Stimulated activated CD4-positive, alpha-beta T cell treated with anti-CD3 and anti-CD28 coated beads, Interleukin-12 subunit alpha, Interleukin-12 subunit beta, amount 100 ng/mL, for 24 hours (primary cell): Measurements from ENCODE around the gene CELF4.

Experiments
- DNase-seq, 2 experiments: peaks; one replicate each; pipeline ENCODE4 v3.0.0-alpha.2; 2020; ENCODE audit warnings: low read depth in 2 of 2

The CELF4 gene

DNA sequence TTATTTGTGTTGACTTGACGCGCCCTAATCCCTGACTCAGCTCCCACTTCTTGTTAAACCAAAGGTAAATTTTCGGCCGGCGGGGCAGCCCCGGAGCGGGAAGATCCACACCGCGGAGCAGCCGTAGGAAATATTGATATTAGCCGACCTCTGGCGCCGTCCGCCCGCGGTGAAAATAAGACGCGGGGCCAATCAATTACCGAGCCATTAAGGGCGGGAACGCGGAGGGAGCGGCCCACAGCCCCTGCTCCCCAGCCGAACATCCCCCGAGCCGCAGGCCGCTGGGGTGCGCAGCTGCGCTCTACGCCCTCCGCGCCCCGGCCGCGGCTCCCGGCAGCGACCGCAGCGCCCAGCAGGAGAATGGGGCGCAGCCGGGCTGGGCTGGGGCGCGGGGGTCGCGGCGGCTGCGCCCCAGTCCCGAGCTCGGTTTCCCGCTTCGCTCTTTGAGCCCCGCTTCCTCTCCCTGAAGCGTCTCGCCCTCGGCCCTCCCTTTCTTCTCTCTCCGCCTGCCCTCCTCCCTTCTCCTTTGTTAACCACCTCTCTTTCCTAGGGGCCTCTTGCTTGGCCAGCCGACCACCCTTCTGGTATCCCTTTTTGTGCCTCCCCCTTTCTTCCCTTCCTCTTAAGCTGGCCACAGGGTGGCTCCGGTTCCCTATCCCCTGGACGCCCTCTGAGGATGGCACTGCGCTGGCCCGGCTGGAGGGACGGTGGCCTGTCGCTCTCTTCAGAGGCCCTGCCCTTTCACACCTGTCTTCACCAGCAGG, 40.9 kb downstream of the CELF4 start:
- DNase-seq, result no peak

- DNase-seq, result no peak
These were observed 41.5 kb downstream of the CELF4 start for GRCh38 chr18:37524139-37524497.

- no peak for DNase-seq
These were observed 43.8 kb downstream of the CELF4 start for GRCh38 chr18:37521510-37522465.

DNA sequence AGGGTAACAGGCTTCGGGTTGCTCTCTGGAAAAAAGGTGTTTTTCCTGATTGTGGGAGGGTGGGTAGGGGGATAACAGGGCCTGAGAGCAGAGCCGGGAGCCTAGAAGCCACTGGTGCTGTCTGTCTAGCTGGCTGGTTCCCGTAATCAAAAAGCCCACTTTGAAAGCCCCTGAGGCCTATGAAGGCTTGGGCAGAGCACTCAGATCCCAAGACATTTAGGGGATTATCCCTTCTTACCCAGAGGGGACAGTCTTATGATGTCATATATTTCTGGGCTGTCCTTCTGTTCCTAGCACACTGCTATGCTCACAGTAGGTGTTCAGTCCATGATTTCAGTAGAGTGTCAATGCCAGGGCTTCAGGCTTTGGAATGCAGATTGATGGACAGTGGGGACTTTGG, 45.1 kb downstream of the CELF4 start:
- no peak for DNase-seq

- DNase-seq, result no peak
These were observed 46.0 kb downstream of the CELF4 start for GRCh38 chr18:37519510-37520135.

DNA sequence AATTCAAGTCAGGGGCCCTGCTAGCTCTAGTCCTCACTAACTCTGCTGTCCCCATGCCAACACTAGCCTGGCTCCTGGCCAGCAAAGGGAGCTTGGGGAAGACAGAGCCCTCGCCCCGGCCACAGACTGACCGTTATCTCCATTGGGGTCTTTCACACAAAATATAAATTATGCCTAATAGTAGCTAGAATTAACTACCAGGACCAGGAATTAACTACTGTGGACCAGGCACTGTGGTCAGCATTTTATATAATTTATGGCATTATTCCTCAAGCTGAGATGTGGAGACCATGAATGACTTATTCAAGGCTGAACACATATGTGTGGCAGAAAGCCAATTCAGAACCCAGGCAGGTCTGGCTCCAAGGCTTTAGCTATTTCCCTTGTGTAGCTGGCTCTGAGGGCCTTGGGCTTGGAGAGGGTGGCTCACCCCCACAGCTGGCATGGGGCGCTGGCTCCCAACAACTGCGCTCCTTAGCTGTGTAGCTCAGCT, 49.2 kb downstream of the CELF4 start:
- DNase-seq, result no peak

DNA sequence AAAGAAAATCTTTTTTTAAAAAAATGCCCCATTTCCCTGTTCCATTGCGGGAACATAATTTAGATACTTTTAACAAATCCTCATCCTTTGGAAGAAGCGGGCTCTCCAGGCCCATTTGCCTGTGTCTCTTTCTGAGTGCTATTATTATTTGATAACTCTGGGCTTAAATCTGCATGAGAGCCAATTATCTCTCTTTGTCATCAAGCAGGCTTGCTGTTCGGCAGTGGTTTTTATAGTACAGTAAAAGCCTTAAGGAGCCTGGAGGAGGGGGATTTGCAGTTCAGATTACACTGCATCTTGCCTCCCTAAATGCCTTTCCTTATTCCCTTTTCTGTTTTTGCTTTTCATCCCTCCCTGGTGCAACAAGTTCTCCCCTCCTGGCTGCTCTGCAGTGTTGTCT, 50.6 kb downstream of the CELF4 start:
- DNase-seq, result no peak

GRCh38 chr18:37512400-37512799, 53.2 kb downstream of the CELF4 start:
- DNase-seq, result no peak

- no peak for DNase-seq
These were observed 53.8 kb downstream of the CELF4 start for GRCh38 chr18:37511721-37512298.

- DNase-seq, result no peak
These were observed 56.0 kb downstream of the CELF4 start for GRCh38 chr18:37509600-37509999.

DNA sequence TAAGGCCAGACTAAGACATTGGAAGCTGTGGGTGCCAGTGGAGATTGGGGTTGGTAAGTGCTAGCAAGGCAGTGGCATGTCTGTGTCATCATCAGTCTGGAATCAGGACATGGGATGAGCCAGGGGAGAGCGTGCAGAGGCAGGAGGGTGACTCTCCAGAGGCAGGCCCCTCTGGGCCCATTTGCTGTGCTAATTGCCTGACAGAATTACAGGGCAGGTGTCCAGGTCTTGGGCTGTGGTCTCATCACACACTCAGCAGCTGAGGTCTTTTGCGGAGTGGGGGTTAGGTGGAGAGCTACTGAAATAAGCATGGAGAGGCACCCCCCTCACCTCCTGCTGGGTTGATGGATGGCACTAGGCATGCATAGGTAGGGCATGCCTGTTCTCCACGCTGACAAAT, 57.4 kb downstream of the CELF4 start:
- no peak for DNase-seq

- no peak for DNase-seq
These were observed 58.4 kb downstream of the CELF4 start for GRCh38 chr18:37507239-37507638.

GRCh38 chr18:37506001-37506400, 59.6 kb downstream of the CELF4 start:
- DNase-seq, result no peak

DNA sequence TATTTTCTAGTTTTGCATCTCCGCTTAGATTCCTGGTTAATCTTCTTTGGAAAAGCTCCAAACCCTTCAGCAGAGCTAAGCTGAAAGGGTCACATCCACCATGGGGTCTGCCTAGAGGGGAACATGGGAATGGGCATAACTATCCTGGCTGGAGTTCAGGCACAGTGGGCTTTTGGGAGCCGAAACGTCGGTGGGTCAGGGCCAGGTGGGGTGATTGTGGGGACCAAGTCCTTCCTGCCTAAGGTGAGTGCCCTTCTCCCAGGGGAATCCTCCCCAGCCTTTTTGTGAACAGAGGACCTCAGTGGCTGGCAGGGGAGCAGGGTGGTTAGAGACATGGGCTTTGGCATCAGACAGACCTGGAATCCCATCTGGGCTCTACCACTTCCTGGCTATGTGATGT, 60.3 kb downstream of the CELF4 start:
- no peak for DNase-seq

DNA sequence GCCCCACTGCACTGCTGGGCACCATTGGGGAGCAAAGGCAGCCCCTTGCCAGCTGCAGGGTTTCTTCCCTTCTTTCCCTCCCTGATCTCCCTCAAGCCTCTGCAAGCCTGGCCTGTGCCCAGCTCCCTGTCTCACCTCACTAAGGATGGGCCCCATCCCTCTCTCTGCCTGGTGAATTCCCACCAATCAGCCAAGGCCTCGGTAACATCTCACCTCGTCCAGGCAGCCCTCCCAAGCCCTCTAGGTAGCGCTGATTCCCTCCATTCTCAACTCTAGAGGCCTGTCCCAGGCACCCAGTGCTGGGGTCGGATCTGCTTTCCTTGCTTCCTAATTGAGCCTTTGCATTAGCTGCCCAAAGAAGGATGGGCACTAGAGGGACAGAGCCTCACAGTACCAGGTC, 63.0 kb downstream of the CELF4 start:
- no peak for DNase-seq

DNA sequence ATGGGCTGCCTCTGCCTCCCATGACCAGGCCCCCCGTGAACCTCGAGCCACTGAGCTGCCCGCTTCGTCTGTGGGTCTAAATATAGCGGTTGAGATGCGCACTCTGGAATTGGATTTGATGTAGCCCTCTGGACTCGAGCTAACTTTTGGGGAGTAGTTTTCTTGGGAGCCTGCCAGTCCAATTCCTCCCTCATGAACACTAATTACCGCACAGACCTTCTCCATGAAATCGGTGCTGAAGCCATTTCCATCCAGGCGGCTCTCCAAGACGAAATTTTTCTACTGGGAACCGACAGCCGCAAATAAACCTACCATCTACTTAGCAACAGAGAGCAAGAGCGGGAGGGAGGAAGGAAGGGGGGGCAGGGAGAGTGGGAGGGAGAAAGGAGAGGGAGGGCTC, 63.6 kb downstream of the CELF4 start:
- DNase-seq, result no peak

GRCh38 chr18:37501136-37501535, 64.5 kb downstream of the CELF4 start:
- DNase-seq, result no peak

GRCh38 chr18:37499913-37500312, 65.7 kb downstream of the CELF4 start:
- DNase-seq, result no peak

- DNase-seq, result no peak
These were observed 66.6 kb downstream of the CELF4 start for GRCh38 chr18:37499044-37499443.

- no peak for DNase-seq
These were observed 67.6 kb downstream of the CELF4 start for GRCh38 chr18:37497853-37498518.

DNA sequence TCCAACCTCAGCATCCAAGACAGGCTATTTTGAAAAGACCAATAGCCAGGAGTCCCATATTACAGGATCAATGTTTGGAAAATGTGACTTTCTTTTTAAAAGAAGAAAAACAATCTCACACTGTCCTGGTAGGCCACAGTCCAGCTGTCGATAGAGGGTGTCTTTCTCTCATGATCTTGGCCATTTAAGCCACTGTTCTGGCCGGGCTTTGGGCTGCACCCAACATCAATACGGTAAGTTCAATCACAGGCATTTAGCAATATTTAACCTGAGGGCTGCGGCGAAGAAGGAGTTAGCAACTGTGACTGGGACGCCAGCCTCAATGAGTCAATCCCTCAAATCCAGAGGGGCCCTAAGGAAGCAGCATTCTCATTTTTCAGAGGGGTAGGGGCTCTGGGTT, 69.0 kb downstream of the CELF4 start:
- no peak for DNase-seq

DNA sequence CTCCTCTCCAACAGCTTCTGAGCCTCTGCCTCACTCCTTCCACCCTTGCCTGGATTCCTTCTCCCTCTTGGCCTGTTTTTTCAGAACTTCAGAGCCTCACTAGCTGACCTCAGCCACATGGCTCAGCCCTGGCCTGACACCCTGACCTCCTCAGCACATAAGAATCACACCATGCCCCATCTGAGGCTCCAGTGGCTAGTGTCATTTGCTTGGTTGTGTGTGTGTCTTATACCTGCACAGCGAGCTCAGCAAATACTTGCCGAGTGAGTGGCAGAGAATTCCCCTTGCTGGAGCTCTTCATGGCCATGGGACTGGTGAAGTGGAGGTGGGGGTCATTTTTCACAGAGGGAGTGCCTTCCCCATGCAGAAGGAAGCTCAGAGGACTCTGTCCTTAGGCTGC, 70.2 kb downstream of the CELF4 start:
- DNase-seq, result no peak
